CD4-positive, alpha-beta T cell treated with Interleukin-17A for 4 hours (primary cell): Measurements from ENCODE around the gene PLS1.
"Not testable (repeated sequence)": the region's sequence is repeated elsewhere in the genome, so short reads cannot be mapped to it uniquely, and the experiment has no call there.

Experiments used
- DNase-seq: peaks from one replicate; pipeline ENCODE4 v3.0.0-alpha.2; 2020; ENCODE audit warnings: mixed read lengths

Gene PLS1, protein sequence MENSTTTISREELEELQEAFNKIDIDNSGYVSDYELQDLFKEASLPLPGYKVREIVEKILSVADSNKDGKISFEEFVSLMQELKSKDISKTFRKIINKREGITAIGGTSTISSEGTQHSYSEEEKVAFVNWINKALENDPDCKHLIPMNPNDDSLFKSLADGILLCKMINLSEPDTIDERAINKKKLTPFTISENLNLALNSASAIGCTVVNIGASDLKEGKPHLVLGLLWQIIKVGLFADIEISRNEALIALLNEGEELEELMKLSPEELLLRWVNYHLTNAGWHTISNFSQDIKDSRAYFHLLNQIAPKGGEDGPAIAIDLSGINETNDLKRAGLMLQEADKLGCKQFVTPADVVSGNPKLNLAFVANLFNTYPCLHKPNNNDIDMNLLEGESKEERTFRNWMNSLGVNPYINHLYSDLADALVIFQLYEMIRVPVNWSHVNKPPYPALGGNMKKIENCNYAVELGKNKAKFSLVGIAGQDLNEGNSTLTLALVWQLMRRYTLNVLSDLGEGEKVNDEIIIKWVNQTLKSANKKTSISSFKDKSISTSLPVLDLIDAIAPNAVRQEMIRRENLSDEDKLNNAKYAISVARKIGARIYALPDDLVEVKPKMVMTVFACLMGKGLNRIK

DNA sequence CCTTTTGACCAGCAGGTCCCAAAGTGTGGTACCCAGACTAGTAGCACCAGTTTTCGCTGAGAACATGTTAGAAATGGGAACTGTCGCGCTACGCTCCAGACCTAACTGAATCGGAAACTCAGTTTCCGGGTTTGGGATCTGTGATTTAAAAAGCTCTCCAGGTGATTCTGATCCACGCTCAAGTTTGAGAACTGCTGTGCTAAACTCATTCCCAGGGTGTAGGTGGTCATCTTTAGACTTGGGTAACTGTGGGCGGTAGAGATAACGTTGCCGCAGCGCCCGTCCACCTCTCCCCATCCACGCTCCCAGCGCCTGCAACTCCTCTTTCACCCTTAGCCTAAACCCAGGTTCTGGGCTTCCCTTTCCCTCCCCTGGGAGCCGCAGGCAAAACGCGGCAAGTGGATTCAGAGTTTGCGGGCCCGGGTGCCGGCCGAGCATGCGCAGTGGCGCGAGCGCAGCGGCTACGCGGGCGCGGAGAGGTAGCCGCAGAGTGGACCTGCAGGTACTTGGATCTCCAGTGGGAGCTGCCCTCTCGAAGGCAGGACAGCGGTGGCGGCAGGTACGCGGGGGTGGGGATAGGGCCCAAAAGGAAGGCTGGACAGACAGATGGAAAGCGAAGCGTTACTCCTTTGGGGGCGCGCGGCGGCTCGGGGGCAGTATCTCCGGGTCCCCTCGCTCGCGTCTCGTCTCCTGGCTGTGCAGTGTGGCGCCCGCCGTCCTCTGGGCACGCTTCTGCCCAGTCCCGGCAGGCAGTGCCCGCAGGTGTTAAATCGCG is at the start of gene PLS1:
PLS1 (plus strand) TSS at position 443 of the 775 bp plus-strand sequence. CDS start 67,845 bp downstream, outside the sequence.
- peak; percentile 88 for DNase-seq

DNA sequence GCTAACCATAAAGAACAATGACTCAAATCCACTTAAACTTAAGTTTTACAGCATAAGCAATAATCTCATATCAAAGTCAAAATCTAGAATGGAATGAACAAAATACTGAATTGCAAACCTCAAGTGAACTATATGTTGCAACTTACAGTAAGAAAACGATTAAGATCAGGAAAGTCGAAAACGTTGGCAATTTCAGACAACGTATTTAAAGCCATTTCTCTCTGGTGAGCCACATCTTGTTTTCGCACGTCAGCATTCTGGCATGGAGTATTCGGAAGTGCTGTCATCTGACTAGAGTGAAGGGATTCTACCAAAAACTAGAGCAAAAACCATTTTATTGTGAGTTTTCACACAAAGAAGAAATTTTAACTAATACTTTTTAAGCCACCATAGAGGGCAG is 46.2 kb upstream of the PLS1 start:
- no peak for DNase-seq

DNA sequence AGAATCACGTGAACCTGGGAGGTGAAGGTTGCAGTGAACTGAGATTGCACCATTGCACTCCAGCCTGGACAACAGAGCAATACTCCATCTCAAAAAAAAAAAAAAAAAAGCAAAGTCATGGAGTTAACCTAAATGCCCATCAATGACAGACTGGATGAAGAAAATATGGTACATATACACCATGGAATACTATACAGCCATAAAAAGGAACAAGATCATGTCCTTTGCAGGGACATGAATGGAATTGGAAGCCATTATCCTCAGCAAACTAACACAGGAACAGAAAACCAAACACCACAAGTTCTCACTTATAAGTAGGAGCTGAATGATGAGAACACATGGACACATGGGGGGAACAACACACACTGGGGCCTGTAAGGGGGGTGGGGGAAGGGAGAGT is 43.6 kb upstream of the PLS1 start:
- not testable (repeated sequence) for DNase-seq

DNA sequence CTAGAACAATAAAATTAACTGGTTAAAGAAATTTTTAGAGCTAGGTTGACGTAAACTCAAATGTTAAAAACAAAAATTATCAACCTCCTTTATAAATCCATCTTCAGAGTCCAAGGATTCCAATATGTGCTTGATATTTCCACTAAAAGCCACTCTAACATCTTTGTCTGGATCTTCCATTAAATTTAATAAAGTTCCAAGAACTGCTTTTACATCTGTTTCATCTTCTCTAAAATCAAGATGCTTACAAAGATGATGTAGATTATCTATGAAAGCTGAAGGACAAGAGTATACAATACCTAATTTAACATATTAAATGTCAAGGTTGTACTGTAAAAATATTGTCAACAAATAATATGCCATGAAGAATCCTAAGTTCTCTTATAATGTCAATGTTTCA is 42.5 kb upstream of the PLS1 start:
- DNase-seq: no peak

DNA sequence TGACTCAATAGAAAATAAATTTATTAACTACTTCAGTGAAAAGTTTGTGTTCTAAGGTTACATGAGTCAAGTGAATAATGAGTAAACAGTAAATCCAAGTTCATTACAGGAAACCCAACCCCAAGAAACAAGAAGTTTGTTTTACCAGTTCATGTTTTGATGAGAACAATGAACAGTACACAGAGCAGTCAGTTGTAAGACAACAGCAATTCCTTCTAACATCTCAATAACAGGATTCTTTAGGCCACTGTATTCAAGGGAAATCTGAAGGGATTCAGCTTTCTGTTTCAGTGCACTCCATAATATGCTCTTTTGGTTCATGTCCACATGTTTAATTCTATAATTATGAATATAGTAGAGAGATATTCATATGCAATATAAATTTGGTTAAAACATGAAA is 36.1 kb upstream of the PLS1 start:
- no peak for DNase-seq

DNA sequence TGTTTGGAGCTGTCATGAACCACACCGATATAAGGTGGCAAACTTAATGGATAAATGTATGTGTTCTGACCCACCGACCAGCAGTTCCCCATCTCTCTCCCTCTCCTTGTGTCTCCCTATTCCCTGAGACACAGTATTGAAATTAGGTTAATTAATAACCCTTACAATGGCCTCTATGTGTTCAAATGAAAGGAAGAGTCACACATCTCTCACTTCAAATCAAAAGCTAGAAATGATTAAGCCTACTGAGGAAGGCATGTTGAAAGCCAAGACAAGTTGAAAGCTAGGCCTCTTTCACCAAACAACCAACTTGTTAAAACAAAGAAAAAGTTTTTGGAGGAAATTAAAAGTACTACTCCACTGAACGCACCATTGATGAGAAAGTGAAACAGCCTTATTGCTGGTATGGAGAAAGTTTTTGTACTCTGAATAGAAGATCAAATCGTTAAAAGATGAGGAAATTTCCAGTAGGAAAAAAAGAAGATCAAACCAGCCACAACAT is 32.6 kb upstream of the PLS1 start:
- no peak for DNase-seq

DNA sequence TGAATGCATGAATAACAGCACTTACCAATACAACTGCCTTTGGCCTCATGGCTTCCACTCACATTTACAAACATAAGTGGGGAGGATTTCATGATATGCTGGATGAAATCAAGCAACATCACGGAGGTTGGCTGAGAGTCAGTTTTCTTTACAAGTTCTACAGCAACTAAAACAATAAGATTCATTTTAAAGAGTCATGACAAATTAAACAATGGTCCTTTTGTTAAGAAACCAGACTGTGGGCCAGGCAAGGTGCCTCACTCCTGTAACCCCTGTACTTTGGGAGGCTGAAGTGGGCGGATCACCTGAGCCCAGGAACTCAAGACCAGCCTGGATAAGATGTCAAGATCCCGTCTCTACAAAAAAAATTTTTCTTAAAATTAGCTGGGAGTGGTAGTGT is 30.1 kb upstream of the PLS1 start:
- DNase-seq: no peak

DNA sequence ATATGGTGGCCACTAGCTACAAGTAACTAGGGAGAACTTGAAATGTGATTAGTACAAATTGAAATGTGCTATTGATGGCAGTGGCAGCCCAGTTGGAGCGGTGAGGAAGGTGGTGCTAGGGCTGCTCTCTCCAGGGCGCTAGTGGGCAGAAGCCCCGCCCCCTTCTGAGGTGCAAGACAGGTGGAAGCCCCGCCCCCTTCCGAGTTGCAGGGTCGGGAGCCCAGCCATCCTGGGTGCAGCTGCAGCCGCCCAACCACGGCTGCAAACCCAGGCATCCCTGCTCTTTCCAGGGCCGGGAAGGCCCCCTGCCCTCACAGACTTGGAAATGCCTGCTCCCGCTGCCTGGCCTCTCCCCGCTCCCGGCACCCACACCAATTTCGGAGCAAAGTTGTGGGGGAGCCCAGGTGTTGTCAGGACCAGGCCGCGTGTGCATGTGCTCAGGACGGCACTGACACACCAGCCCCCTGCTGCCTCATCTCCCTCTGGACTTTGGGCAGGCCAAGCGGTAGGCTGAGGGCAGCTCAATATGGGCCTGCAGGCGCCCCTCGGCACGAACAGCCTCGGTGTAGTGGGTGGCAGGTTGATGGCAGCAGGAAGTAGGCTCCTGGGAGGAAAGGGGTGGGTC is 27.7 kb upstream of the PLS1 start:
- no peak for DNase-seq

DNA sequence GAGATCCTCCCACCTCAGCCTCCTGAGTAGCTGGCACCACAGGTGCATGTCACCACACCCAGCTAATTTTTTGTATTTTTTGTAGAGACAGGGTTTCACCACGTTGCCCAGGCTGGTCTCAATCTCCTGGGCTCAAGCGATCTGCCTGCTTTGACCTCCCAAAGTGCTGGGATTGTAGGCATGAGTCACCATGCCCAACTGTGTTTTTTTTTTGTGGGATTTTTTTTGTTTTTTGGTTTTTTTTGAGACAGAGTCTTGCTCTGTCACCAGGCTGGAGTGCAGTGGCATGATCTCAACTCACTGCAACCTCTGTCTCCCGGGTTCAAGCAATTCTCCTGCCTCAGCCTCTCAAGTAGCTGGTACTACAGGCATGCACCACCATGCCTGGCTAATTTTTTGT is 26.8 kb upstream of the PLS1 start:
- DNase-seq: not testable (repeated sequence)

DNA sequence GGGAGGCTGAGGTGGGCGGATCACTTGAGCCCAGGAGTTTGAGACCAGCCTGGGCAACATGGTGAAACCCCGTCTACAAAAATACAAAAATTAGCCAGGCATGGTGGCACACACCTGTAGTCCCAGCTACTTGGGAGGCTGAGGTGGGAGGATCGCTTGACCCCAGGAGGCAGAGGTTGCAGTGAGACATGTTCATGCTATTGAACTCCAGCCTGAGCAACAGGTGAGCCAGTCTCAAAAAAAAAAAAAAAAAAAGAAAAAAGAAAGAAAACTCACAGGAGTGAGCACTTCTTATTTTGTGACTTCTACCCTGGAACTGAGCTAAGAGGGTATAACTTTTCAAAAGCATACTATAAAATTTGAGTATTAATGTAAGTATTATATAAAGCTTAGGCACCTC is 22.0 kb upstream of the PLS1 start:
- DNase-seq: not testable (repeated sequence)

DNA sequence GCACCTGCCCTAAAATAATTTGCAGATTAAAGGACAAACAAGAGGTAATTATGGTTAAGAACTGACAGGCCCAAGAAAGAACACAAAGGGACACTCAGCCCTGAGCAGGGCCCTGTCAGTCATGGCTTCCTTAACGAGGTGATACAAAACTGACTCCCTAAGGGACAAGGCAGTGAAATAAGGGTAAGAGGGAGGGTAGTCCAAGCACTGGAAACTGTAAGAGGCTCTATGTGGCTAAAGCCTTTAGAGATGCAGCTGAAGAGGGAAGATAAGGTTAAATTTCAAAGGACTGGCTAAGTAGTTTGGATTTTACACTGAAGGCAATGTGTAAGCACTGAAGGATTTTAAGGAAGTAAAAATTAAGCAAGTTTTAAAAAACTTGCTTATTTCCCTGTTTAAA is 21.5 kb upstream of the PLS1 start:
- no peak for DNase-seq

DNA sequence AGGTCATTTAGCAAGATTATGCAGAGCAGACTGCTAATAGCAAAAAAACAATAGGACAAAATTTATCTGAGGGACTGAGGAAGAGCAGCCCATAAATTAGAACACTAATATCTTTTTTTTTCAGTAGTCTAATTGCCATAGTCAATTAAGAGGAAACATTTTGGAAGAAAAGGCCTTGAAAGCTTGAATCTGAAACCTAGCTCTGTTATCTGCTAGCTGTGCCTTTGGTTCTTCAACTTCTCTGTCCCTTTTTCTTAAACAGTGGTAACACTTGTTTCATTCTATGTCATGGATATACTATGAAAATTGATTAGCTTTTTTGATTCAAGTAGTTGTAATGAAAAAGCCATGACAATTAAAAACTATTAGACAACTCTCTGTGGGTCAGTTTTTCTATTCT is 19.4 kb upstream of the PLS1 start:
- DNase-seq: no peak

DNA sequence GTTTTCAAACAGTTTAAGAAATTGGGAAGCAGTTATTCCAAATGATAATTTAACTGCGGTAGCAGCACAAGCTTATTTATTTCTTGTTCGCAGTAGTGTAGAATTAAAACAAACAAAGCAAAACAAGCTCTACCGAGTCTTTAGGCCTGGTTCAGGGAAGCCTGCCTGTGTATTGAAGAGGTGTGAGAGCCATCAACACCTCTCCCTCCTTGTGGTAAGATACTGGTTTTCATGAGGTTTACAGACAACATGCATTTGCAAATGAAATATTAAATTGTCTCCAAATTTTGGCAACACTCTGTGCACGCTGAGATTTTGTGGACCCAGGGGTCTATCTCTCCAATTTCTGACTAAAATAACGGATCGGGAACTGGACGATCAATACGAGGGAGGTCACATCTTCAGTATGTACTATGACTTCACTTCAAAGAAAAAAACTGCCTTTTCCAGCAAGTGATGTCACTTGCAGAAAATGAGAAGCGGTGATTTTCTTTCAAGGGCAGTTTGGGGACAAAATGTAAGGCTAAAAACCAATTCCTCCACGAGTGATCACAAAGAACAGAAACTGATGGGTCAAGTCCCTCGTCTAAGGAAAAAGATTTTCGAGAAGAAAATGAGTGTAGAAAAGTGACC is 18.4 kb upstream of the PLS1 start:
- DNase-seq: no peak

DNA sequence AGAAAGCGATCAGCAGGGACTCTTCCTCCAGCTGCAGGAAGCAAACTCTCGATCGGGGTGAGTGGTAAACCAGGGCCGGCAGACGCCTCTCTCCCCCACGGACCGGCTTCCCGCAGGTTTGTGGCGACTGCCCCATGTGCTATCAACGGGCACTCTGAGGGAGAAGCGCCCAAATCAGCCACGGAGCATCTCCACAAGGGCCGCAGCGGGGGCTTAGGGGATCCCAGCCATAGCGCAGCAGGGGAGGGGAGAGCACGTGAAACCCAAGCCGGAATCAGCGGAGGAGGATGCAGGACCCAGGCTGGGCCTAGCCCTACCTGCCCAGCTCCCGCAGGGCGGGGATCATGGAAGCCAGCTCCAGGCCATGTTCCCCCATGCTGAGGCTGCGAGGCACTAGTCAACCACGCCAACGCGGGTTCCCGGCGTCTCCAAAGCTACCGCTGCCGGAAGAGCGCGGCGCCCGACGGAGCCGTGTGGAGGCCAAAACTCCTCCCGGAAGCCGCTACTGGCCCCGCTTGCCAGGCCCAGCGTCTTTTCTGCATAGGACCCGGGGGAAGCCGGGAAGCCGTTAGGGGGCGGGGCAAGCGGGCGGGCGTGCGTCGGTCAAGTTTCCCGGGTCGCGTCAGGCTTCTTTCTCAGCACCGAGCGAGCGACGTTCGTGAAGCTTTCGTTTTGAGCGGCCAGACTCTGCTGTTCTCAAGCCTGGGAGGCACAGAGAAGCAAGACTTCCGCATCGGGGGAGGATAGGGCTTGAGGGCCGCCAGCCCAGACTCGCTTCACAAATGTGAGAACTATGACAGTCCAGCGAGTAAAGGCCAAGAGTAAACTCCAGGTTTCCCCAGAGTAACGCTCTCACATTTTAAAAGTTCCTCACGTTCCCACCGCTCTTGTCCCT is 17.6 kb upstream of the PLS1 start, which contains the start of gene ATR:
ATR (minus strand) TSS at position 405 of the 895 bp plus-strand sequence; CDS start at position 376, 29 bp downstream.
- peak; percentile 99 for DNase-seq

DNA sequence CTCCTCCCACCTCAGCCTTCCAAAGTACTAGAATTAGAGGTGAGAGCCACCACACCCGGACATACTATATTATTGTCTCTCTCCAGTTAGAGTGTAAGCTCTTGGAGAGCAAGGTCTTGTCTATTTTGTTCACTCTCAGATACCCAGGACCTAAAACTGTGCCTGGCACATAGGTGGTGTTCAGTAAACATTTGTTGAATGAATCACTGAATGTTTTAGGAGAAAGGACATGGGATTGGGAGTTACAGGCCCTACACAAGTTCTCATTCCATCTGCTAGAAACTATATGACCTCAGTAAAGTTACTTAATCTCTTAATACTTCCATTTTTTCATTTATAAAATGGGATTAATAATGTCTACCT is 16.2 kb upstream of the PLS1 start:
- DNase-seq: no peak

DNA sequence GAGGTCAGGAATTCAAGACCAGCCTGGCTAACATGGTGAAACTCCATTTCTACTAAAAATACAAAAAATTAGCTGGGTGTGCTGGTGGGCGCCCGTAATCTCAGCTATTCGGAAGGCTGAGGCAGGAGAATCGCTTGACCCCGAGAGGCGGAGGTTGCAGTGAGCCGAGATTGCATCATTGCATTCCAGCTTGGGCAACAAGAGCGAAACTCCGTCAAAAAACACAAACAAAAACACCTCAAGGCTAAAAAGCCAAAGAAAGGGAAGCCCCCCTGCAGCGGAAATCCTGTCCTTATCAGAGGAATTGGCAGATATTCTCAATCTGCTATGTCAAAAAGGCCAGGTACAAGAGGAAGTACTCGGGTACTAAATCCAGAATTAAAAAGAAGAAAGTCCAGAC is 15.1 kb upstream of the PLS1 start:
- DNase-seq: not testable (repeated sequence)

DNA sequence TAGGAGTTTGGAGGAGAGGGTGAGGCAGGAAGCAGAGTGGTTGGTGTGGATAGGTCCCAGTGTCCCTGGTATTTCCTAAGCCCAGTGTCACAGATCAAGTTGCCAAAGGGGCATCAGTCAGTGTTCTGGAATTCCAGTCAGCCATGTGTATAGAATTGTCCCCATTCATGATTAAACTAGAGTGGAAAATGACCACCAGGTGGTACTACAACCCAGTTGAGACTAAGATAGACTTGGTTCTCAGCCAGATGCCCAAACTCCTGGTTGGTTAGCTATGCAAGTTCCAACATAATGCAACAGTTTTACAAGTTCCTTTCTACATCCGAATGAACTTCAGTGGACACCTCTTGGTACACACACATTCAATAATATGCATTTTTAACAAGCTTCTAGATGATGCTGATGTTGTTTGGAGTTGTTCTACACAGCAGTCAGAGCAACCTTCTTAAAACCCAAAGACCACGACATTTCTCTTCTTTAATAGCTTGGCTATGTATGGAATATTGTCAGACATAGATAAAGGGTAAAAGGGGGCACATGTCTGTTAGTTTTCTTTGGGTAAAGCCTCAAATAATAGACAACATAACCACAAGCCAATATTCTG is 9.3 kb upstream of the PLS1 start:
- DNase-seq: peak; percentile 39

DNA sequence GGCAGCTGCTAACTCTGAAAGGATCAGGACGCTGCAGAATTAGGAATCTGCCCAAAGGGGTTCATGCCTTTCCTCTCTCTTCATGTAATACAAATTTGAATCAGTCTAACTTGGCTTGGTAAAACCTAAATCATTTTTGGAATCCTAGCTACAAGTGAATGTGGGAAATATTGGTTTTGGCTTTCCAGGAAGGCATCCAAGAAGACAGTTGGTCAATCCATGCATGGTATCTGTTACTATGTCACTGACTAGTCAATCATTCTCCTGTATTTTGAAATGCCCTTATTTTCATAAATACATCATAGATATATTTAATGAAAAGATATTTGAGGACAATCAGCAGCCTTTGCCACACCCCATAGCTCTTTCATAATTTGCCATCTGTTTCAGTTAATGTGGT is 7.5 kb upstream of the PLS1 start:
- DNase-seq: no peak

DNA sequence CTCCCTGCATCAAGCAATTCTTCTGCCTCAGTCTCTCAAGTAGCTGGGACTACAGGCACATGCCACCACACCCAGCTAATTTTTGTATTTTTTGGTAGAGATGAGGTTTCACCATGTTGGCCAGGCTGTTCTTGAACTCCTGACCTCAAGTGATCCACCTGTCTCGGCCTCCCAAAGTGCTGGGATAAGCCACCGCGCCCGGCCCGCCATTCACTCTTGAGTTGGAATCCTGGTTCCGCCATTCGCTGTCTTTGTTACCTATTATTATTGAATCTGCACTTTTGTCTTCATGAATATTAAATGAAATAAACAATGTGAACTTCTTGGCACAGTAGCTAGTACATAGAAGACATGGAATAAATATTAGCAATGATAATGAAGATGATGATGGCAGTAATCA is 3.9 kb upstream of the PLS1 start:
- DNase-seq: not testable (repeated sequence)

DNA sequence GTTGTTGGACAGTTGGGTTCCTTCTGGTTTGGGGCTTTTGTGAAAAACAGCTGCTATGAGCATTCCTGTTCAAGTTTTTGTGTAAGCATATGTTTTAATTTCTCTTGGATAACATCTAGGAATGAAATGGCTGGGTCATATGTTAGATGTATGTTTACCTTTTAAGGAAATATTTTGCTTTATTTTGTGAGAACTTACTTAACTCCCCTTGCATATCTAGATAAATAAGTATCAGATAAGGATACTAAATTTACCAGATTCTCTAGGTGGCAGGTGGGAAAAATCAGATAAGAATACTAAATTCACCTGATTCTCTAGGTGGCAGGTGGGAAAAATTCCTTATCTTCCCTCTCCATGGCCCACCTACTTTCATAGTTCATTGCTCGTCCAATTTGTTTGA is 1.1 kb upstream of the PLS1 start:
- DNase-seq: no peak

DNA sequence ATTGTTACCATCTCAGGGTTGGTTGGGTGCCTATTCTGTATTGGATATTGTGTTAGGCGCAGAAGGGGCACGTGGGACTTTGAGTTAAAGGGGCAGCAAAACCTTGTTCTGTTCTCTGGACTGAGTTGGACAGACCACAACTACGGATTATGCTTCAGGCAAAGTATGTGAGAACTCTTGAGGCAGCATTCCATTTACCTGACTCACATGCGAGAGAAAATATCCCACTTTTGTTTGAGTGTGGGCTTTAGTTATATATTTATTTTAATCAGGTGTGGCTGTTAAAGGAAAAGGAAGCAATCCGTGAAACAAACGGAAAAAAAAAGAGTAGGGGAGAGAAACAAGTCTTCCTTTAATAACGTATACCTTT is 627 bp upstream of the PLS1 start:
- no peak for DNase-seq
